K562 (cell line): ENCODE measurements around the gene TMEM217.

Experiments used
- AFF4 ChIP-seq: sonication (generic); formaldehyde crosslinking; IDR thresholded peaks from 2 replicates; pipeline ENCODE4 v1.8.0; 2023; ENCODE audit warnings: mild to moderate bottlenecking, missing genetic modification reagents
- CTCF ChIP-seq, 3 experiments: IDR thresholded peaks in 2 of 3; conservative IDR thresholded peaks in 1 of 3; 2 replicates each; pipeline ENCODE4 v1.5.1; 2011 to 2012; ENCODE audit warnings: low read length in 3 of 3, mild to moderate bottlenecking in 3 of 3, control low read depth in 2 of 3, improper control_type of control experiment in 1 of 3, inconsistent platforms in 1 of 3, low read depth in 1 of 3, mixed read lengths in 1 of 3, moderate library complexity in 1 of 3; ENCODE audit not compliant: insufficient read depth in 2 of 3
- GTF2A2 ChIP-seq: IDR thresholded peaks from 2 replicates; pipeline ENCODE4 v1.6.1; 2016; ENCODE audit warnings: mild to moderate bottlenecking, missing genetic modification characterization, missing compliant biosample characterization
- PATZ1 ChIP-seq: fragments of 250-450 bp; sonication (Bioruptor Pico); IDR thresholded peaks from 2 replicates; pipeline ENCODE4 v1.5.0; 2020; ENCODE audit warnings: mild to moderate bottlenecking, borderline replicate concordance
- POLR2A ChIP-seq: fragments of 450-650 bp; conservative IDR thresholded peaks from 2 replicates; pipeline ENCODE4 v1.6.1; 2016
- REST ChIP-seq, 2 experiments: fragments of 450-650 bp; formaldehyde crosslinking in 1 of 2; IDR thresholded peaks; 2 replicates each; pipeline versions ENCODE4 v1.4.0 to v1.6.1; 2014 to 2020; ENCODE audit warnings: mild to moderate bottlenecking in 2 of 2, borderline replicate concordance in 1 of 2, low read depth in 1 of 2
- SP1 ChIP-seq: sonication (generic); formaldehyde crosslinking; IDR thresholded peaks from 2 replicates; pipeline ENCODE4 v1.8.1; 2022; ENCODE audit warnings: mild to moderate bottlenecking, missing genetic modification reagents
- STAG1 ChIP-seq: sonication (generic); formaldehyde crosslinking; IDR thresholded peaks from 2 replicates; pipeline ENCODE4 v1.5.0; 2020; ENCODE audit warnings: missing genetic modification reagents, borderline replicate concordance
- TEAD1 ChIP-seq, 2 experiments: fragments of 450-650 bp in 1 of 2; sonication (generic) in 1 of 2; formaldehyde crosslinking; IDR thresholded peaks; 2 replicates each; pipeline versions ENCODE4 v1.4.0 to v1.8.0; 2020 to 2022; ENCODE audit warnings: mild to moderate bottlenecking in 2 of 2, missing genetic modification reagents in 1 of 2
- ZNF717 ChIP-seq: fragments of 250-450 bp; sonication (Bioruptor Pico); IDR thresholded peaks from 2 replicates; pipeline ENCODE4 v1.5.0; 2021

- TF ChIP-seq REST (IDR thresholded peaks at IDR 0.05; ENCODE audit: borderline replicate concordance) (peak; percentile 35; the same call in 1 of the 2 replicates), REST (CRISPR knock-in tag; IDR thresholded peaks at IDR 0.05; ENCODE audit: low read depth) (peak; percentile 76; the same call in 1 of the 2 replicates), AFF4 (CRISPR knock-in tag) (peak; percentile 89), PATZ1 (CRISPR knock-in tag) (no peak), TEAD1 (CRISPR knock-in tag; IDR thresholded peaks at IDR 0.05) (peak in 1 of 2 experiments; percentile 6; a peak in 1 of 4 replicates), POLR2A (peak; percentile 74), CTCF (IDR thresholded peaks at IDR 0.05 in 2 of 3, conservative IDR thresholded peaks at IDR 0.05 in 1 of 3; ENCODE audit: insufficient read depth in 2 of 3, low read depth in 1 of 3, low read length in 3 of 3) (peak in 2 of 3 experiments; percentile 35 to 85; a peak in 3 of 6 replicates), STAG1 (CRISPR knock-in tag) (no peak), GTF2A2 (tag) (no peak), ZNF717 (CRISPR knock-in tag) (no peak), SP1 (CRISPR knock-in tag) (no peak; the same call in 1 of the 2 replicates)
Observed at GRCh38 chr6:37170273-37171200, 87.4 kb downstream of the TMEM217 start.
